Measurements from ENCODE around the gene NDUFAB1.
A peak's percentile ranks its signal among the peaks of the same experiment; 100 is the strongest.

NDUFAB1 gene

DNA sequence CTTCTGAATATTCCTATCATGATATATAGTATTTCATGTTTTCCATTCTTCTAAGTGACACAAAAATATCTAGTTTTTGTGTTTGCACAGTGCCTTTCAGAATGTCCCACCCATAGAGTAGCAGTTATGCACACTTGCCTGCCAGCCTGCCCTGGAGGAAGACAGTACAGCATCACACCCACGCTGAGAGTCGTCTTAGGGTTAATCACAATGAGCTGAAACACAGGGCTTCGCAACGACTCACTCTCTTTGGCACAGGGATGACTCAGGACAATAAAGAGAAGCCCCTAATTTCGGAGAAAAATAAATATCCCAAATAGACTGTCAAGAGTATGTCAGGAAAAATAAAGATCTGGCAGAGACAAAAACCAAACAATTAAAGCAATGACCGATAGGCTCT lies 11.6 kb upstream of the NDUFAB1 start (continued):
- TF ChIP-seq, protein P1, sequence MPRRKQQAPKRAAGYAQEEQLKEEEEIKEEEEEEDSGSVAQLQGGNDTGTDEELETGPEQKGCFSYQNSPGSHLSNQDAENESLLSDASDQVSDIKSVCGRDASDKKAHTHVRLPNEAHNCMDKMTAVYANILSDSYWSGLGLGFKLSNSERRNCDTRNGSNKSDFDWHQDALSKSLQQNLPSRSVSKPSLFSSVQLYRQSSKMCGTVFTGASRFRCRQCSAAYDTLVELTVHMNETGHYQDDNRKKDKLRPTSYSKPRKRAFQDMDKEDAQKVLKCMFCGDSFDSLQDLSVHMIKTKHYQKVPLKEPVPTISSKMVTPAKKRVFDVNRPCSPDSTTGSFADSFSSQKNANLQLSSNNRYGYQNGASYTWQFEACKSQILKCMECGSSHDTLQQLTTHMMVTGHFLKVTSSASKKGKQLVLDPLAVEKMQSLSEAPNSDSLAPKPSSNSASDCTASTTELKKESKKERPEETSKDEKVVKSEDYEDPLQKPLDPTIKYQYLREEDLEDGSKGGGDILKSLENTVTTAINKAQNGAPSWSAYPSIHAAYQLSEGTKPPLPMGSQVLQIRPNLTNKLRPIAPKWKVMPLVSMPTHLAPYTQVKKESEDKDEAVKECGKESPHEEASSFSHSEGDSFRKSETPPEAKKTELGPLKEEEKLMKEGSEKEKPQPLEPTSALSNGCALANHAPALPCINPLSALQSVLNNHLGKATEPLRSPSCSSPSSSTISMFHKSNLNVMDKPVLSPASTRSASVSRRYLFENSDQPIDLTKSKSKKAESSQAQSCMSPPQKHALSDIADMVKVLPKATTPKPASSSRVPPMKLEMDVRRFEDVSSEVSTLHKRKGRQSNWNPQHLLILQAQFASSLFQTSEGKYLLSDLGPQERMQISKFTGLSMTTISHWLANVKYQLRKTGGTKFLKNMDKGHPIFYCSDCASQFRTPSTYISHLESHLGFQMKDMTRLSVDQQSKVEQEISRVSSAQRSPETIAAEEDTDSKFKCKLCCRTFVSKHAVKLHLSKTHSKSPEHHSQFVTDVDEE (CRISPR knock-in tag; IDR thresholded peaks at IDR 0.05) = no peak
- TF ChIP-seq ZNF70 (CRISPR knock-in tag; IDR thresholded peaks at IDR 0.05) (no peak), ESRRG (CRISPR knock-in tag; IDR thresholded peaks at IDR 0.05) (no peak), ISL1 (CRISPR knock-in tag; IDR thresholded peaks at IDR 0.05) (no peak)
- TF ChIP-seq, protein P2, sequence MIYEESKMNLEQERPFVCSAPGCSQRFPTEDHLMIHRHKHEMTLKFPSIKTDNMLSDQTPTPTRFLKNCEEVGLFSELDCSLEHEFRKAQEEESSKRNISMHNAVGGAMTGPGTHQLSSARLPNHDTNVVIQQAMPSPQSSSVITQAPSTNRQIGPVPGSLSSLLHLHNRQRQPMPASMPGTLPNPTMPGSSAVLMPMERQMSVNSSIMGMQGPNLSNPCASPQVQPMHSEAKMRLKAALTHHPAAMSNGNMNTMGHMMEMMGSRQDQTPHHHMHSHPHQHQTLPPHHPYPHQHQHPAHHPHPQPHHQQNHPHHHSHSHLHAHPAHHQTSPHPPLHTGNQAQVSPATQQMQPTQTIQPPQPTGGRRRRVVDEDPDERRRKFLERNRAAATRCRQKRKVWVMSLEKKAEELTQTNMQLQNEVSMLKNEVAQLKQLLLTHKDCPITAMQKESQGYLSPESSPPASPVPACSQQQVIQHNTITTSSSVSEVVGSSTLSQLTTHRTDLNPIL (CRISPR knock-in tag; IDR thresholded peaks at IDR 0.05; ENCODE audit: low read depth) = no peak

DNA sequence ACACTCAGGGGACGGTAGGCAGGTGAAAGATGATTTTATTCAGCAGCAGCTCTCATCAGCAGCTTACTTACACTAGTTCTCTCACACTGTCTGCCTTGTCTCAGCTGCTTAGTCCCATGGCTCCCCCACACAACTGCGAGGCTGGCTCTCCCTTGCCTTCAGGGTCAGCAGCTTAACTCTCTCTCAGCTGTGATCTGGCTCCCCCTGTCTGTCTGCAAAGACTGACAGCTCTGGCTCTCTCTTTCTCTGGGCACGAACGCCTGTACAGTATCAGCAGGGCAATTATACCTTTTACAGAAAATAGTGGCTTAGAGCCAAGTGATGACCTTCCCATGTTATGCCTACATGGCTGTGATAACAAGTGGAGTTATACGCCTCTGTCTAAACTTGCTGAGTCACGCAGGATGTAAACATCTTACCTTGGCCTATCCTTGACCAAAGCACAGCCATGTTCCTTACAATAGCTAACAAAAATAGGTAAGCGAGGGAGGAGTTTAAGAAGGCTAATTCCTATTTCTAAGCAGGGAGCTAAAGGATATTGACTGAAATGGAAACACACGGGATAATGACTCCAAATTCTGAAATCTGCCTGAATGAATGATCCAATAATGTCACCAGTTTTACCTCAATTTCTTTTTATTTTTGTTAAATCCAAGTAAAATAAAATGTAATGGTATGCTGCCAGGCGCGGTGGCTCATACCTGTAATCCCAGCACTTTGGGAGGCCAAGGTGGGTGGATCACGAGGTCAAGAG lies 1.1 kb upstream of the NDUFAB1 start:
- peak; percentile 18; the same call in 1 of the 3 replicates for ATAC-seq
- TF ChIP-seq ZNF8 (CRISPR knock-in tag; IDR thresholded peaks at IDR 0.05) = no peak
- TF ChIP-seq PPARA (CRISPR knock-in tag; IDR thresholded peaks at IDR 0.05; ENCODE audit: borderline replicate concordance) = no peak
- TF ChIP-seq, protein P1 (CRISPR knock-in tag; IDR thresholded peaks at IDR 0.05) = no peak

DNA sequence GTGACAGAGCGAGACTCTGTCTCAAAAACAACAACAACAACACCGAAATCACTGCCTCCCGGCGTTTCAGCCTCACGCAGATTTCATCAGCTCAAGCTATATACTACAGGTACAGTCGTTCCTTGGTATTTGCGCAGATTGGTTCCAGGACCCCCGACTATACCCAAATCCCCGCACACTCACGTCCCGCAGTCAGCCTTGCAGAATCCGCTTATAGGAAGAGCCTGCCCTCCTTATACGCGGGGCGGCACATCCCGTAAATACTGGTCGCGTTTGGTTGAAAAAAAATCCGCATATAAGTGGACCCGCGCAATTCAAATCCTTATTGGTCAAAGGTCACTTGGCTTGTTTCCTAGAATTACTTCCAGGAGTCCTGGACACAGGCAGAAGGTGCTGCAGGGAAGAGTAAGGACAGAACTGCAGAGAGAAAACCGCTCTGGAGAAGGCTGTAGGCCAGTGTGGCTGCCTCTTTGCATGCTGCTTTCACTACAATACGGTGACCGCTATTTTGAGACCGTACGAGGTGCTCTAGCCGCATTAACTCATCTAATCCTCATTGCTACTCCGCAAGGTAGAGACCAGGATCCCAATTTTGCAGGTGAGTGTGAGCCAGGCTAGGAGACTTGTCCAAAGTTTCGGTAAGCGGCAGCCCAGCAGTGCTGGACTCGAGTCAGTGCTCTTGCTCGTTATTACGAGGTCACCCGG lies 718 bp downstream of the NDUFAB1 start:
- peak; percentile 32 for ATAC-seq
- TF ChIP-seq CSDC2 (CRISPR knock-in tag; IDR thresholded peaks at IDR 0.05) = no peak
- no peak for TF ChIP-seq PPARA (CRISPR knock-in tag; IDR thresholded peaks at IDR 0.05; ENCODE audit: borderline replicate concordance)
- TF ChIP-seq, protein P3, sequence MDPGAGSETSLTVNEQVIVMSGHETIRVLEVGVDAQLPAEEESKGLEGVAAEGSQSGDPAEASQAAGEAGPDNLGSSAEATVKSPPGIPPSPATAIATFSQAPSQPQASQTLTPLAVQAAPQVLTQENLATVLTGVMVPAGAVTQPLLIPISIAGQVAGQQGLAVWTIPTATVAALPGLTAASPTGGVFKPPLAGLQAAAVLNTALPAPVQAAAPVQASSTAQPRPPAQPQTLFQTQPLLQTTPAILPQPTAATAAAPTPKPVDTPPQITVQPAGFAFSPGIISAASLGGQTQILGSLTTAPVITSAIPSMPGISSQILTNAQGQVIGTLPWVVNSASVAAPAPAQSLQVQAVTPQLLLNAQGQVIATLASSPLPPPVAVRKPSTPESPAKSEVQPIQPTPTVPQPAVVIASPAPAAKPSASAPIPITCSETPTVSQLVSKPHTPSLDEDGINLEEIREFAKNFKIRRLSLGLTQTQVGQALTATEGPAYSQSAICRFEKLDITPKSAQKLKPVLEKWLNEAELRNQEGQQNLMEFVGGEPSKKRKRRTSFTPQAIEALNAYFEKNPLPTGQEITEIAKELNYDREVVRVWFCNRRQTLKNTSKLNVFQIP (CRISPR knock-in tag; IDR thresholded peaks at IDR 0.05; ENCODE audit: borderline replicate concordance, low read depth) = no peak
- no peak for TF ChIP-seq OSR1 (CRISPR knock-in tag; IDR thresholded peaks at IDR 0.05)
- no peak for TF ChIP-seq ZNF565 (CRISPR knock-in tag; conservative IDR thresholded peaks at IDR 0.05; ENCODE audit: low read depth)
- TF ChIP-seq ESRRG (CRISPR knock-in tag; IDR thresholded peaks at IDR 0.05) = no peak
- TF ChIP-seq, protein P1 (CRISPR knock-in tag; IDR thresholded peaks at IDR 0.05) = no peak
- TF ChIP-seq ISL1 (CRISPR knock-in tag; IDR thresholded peaks at IDR 0.05) = no peak
- TF ChIP-seq, protein P2 (CRISPR knock-in tag; IDR thresholded peaks at IDR 0.05; ENCODE audit: low read depth) = no peak
- TF ChIP-seq ZFP30 (CRISPR knock-in tag; IDR thresholded peaks at IDR 0.05) = no peak
- no peak for TF ChIP-seq TCF4 (CRISPR knock-in tag; IDR thresholded peaks at IDR 0.05; ENCODE audit: borderline replicate concordance)
- no peak for TF ChIP-seq TOX (CRISPR knock-in tag; IDR thresholded peaks at IDR 0.05; ENCODE audit: borderline replicate concordance)
